Lower leg skin (tissue), 3 donors: ENCODE results near the gene SERPIND1.

ENCODE experiments used
- POLR2A ChIP-seq, 2 donors: fragments of 450-650 bp; IDR thresholded peaks; one replicate each; pipeline ENCODE4 v1.6.1; 2016 to 2017; ENCODE audit warnings: antibody characterized with exemption in 2 of 2, mild to moderate bottlenecking in 1 of 2, moderate library complexity in 1 of 2
- TF ChIP-seq, protein P1 (sequence below), 3 donors: fragments of 450-650 bp; IDR thresholded peaks; one replicate each; pipeline ENCODE4 v1.5.1; 2016; ENCODE audit warnings: antibody characterized with exemption in 3 of 3, mild to moderate bottlenecking in 3 of 3, moderate library complexity in 2 of 3

DNA sequence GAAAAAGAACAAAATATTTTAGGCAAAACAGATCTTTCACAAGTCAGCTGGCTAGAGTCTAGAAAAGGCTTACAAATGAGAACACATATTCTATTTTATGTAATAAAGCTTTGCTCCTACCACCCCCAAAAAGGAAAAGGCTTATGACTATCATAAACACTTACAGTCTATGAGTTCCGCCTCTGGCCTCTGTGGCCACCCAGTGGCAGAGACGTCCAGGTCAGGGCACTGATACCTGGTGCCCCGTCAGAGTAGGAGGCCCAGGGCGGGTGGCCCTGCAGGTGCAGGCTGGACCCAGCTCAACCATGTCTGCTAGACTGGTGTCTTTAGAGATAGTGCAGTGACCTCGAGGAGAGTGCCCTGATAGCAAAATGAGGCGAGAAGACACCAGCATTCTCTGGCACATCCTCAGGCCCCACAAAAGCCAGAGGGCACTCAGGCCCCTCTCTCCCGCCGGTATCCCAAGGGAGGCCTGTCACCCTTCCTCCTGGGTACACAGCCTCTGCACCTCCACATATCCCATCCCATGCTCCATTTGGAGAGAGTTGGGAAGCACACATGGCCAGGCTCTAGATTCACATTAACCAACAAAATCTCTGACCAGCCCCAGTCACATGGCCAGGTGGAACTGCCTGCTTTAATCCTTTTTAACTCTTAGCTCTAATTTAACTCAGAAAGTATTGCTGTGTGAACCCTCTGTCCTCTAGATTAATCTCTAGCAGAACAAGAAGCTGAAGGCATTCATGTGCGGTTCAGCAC is 27.3 kb upstream of the SERPIND1 start:
- TF ChIP-seq, protein P1, sequence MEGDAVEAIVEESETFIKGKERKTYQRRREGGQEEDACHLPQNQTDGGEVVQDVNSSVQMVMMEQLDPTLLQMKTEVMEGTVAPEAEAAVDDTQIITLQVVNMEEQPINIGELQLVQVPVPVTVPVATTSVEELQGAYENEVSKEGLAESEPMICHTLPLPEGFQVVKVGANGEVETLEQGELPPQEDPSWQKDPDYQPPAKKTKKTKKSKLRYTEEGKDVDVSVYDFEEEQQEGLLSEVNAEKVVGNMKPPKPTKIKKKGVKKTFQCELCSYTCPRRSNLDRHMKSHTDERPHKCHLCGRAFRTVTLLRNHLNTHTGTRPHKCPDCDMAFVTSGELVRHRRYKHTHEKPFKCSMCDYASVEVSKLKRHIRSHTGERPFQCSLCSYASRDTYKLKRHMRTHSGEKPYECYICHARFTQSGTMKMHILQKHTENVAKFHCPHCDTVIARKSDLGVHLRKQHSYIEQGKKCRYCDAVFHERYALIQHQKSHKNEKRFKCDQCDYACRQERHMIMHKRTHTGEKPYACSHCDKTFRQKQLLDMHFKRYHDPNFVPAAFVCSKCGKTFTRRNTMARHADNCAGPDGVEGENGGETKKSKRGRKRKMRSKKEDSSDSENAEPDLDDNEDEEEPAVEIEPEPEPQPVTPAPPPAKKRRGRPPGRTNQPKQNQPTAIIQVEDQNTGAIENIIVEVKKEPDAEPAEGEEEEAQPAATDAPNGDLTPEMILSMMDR (IDR thresholded peaks at IDR 0.05): no peak
- no peak for TF ChIP-seq POLR2A (IDR thresholded peaks at IDR 0.05)
